NCI-H146 treated with DMSO at 0.1 percent for 48 hours (cell line): Measurements from ENCODE around the gene TMIGD3.

ENCODE experiments used
- DNase-seq: peaks from one replicate; lab custom pipeline; 2025; ENCODE audit not compliant: unreplicated experiment; lab: John Stamatoyannopoulos, UW

Gene TMIGD3

DNA sequence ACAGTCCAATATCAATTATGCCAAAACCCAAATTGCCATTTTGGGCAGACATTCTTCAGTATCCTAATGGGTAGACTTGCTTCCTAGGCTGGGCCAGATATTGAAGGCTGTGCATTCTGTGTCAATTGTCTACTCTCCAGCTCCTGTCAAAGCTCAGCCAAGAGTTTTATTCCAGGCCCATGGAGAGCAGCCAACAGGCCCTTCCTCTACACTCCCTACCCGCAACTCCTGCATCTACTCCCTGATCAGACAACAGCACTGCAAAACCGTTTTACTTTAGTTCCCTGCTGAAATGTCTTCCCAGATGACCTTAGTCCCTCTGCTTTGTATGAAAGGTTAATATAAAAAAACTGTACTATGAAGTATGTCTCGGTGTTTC is 6.6 kb upstream of the TMIGD3 start:
- no peak for DNase-seq

DNA sequence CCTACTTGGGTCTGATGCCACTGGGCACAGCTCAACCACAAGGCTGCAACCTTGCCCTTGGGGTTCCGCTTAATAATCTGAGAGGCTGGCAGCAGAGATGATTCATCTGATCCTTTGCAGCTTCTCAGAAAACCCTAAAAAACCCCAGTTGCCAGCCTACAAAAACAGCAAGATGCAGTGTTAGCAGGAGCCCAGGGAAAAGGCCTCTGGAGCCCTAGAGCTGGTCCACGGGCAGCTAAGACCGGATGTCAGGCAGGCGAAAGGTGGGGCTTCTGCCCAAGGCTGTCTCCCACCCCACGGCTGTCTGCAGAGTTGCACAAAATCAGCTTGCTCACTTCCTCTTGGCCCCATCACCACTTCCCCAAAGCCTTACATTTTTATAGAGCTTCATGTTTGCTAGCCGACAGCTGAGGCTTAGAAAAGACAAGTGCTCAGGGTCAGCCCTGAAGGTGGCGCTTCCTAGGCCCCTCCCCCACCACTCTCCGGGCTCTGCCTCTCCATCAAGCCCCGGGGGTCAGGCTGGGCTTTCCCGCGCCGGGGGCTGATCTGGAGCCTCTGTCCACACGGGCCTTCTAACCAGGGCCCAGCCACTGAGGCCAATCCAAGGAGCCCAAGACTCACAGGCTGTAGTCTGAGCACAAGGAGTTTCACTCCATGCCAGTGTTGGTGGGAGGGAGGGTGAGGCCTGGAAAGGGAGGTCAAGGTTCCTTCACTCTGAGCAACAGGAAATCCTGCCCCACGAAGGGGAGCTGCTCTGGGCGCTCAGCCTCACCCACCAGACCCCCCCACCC is 4.2 kb upstream of the TMIGD3 start:
- peak; percentile 57 for DNase-seq

DNA sequence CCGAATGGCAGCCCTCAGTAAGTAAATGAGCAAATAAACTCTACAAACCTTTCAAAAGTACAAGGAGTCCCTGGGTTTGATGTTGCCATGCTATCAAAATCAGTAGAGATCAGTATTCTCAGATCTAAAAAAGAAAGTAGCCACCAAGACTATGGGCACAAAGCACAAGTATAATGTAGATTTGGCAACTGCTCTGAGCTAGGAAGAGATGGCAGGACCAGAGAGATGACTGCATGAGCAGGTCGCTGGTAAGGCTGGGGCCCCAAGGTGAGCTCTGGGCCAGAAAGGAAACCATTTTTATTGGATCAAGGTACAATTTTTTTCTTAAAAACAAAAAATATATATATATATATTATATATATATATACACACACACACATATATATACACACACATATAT is 3.1 kb upstream of the TMIGD3 start:
- no peak for DNase-seq

DNA sequence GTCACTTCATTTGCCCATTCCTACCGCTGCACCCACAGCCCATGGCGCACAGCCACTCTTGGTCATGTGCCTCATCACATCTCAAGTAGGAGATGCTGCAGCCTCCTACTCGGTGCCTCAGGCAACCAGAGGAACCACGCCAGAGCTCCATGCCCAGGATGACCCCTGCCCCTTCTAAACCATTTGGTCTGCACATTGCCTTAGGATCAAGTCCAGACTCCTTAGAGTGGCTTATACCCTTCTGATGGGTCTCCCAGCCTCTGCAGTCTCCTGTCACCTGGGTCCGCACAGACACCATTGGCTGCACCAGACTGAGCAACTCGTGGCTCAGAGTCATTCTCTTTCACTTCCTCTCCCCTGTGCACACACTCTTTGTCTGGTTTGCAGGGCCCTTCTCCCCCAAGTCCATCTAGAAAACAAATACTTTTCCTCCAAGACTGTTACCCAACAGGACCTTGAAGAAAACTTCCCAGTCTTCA is 2.2 kb upstream of the TMIGD3 start:
- no peak for DNase-seq

DNA sequence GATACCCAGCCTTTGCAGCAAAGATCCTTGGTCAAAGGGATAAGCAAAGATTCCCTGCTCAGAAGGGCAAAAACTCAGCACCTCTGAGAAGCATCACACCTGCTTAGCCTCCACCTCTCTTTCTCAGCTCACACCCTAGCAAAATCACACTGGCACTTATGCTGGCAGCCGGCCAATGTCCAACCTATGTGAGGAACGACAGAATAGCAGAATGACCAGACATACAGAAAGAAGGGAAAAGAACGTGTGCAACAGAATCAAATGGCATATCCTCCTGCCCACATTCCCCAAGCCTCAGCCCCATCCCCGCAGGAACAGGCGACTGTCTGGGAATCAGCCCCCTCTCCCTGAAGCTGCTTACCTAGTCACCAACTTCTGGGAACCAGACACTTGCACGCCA is 664 bp upstream of the TMIGD3 start:
- DNase-seq: no peak

DNA sequence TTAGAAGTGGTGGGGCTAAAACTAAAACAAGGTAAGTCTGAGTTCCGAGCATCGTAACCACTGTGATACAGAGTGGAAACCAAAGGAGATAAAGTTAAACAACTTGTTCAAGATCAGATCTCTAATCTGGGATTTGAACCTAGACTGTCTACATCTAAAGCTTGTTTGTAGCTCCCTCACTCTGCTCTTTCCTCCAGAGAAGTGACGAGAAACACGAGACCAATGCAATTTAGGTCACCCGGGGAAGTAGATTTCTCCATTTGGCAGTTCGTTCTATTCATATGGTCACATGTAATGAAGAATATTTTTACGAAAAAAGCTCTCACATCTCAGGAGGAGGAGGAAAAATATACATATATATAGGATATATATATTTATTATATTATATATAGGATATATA is 1.8 kb downstream of the TMIGD3 start:
- no peak for DNase-seq

DNA sequence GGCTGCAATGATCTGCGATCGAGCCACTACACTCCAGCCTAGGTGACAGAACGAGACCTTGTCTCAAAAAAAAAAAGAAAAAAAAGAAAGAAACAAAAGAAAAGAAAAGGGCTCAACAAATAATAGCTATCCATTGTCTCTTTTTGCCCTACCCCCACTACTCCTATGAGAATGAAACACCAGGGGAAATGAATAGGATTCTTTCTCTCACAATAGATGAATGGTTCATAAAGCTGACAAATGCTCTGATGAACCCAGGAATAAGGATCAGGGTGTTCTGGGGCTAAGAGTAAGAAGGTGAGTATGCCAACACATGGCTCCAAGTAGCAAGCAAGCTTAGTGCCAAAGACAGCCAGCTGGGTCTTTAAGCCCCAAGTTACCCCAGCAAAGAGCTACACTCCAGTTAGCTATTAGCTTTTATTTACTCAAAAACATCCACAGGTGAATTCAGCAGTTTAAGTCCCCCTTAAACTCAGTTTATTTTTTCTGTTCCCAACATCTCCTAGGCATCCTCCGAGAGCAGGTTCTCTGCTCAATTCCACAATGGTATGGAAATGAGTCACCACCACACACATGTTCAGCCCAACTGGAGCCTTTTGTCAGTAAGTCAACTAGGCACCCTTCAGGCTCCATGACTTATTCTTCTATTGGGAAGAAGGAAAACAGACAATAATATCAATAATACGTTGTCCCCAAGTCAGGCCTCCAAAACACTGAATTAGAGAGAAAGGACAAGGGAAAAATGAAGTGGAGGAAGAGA is 4.2 kb downstream of the TMIGD3 start:
- DNase-seq: no peak

DNA sequence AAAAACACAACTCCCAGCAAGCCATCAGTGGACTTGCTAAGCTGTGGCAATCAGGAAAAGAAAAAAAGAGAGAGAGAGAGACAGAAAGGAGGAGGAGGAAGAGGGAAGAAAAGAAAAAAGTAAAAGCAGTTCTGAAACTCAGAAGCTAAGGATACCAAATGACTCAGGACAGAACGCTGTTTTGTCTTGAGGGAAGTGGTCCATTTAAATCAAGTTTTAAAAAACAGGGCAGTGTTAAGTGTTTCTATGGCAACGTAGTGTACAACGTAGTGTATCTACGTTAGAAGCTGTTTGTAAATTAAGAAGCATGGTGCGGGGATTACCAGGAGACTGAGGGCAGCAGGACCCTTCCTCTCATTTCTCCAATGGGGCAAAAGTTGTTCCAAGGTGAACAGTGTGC is 5.8 kb downstream of the TMIGD3 start:
- DNase-seq: no peak

DNA sequence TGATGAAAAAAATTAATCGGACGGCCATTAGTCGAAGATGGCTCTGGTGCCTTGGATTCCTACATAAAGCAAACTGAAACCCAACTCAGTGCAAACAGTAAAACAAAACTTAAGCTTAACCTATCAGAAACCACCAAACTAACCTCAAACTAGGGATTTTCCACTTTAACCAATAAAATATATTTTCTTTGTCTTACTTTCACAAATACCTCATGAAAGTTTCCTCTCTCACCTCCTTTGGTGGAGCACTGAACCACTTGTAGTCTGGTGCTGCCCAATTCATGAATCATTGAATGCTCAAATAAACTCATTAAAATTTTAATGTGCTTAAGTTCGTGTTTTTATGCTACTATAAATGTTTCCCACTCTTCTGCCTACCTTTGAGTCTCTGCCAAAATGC is 7.0 kb downstream of the TMIGD3 start:
- no peak for DNase-seq

DNA sequence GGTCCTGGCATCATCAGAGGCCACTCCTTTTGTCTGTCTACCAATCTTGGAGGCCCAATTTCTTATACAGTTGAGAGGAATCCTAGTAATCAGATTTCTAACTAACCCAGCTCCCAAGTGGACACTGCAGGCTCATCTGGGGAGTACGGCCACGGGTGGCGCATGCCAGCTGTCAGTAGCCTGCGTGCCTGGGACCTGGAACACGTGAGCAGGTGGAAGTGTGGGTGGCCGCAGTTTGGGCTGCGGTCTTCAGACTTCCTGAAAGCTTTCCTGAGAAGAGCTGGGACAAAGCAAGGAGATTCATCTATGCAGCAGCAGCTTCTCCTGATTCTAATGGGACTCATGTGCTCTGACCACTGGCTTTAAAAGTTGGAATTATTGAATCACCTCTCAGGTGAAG is 12.4 kb downstream of the TMIGD3 start:
- no peak for DNase-seq

DNA sequence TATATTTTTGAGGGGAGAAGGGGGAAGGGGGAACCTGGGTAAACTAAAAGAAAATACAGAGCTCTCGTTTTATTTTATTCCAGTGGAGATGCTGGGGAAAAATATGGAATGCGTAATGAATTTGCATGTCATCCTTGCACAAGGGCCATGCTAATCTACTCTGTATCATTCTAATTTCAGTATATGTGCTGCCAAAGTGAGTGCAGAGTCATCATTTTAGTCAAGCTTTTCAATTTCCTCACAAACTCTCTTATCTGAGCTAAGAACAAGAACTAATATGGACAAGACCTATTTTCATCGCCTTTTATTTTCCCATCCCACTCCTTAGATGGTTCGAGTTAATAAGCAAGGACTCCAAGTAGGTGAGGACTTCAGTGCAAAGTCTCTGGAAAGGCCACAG is 13.2 kb downstream of the TMIGD3 start:
- DNase-seq: no peak

DNA sequence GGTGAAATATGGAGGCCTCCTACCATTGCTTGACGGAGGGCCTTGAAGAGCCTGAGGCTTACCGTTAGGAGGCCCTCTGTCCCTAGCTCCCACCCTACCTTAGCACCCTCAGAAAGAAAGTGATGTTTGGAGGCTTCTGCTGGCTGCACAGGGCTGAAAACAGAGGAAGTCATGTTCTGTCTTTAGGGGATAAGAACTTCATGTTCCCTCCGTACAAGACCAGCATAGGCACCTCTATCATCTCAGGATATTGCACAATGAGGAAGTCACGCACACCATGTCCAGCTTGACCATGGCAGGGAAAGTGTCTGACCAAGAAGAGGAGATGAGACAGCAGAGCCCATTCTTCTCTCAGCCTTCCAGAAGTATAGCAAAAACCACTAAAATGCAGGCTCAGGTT is 13.8 kb downstream of the TMIGD3 start:
- no peak for DNase-seq

DNA sequence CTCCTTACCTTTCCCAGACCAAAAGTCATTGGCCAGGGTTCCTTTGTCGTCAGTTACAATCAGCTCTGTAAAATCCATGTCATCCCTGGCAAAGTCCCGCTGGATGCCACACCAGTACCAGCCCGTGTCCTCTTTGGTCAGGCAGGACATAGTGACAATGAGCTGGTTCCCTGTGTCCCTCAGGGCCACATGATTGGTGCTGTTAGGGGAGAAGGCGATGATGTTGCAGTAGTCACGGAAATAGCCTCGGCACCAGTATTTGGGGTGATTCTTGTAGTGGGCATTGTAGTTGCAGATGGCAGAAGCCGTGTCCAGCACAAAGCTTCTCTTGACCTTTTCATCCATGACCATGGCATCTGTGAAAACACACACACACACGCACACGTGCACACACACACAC is 14.8 kb downstream of the TMIGD3 start:
- DNase-seq: no peak

DNA sequence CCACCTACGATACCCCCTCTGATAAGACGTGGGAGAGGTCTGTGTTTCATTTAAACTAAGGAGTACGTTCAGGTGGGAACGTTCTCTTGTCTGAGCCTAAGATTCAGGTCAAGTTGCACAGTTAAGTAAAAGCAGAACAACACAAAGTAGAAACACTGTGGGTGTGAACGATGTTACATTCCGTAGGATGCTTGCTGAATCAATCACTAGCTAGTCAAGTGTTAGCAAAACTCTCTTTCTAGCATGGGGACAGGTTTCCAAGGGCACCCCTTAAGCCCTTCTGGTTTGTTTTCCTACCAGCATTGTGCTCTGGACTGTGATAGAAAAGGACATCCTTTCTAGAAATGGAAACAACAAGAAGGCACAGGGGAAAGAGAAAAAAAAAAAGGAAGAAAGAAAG is 16.3 kb downstream of the TMIGD3 start:
- DNase-seq: no peak

DNA sequence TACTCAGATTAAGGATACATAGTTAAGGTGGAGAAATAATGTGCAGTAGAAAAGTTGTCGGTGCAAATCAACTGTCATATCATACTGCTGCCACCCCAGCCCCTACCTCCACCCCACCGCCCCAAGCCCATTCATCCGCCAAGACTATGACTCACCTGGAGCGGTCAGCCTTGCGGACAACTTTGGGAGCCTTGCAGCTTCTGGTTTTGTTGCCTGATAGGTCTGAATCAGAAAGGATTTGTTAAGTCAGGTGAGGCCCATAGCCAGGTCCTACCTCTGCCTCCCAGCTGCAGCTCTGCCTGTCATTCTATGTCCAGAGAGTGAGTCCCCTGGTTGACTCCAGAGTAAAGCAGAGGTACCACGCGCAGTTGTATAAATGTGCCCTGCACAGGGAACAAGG is 17.0 kb downstream of the TMIGD3 start:
- DNase-seq: no peak

DNA sequence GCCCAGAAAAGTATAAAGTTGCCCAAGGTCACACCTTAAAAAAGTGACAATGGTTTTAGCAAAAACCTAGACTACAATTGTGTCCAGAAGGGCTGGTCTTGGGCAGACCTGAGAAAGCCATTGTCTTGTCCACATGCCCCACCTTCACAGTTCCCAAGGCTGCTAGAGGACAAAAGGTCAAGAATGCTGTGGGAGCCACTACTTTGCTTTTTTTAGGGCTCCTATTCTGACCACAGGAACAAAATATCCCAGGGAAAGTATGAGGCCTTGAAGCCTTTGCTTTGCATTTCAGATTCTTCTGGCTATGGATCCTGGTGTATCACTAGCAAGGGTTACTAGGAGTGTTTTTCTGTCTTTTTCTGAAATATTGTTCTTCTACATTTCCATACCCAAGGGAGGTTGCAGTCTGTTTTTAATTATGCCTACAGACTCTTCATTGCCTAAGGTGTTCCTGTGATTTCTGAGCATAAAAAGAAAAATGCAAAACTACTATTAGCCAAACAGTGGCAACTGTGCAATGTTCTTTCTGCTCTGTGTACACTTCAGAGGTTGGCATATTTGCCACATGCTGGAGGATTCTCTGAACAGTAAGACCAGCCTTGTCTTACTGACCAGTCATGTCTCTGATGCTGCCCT is 18.9 kb downstream of the TMIGD3 start:
- no peak for DNase-seq

DNA sequence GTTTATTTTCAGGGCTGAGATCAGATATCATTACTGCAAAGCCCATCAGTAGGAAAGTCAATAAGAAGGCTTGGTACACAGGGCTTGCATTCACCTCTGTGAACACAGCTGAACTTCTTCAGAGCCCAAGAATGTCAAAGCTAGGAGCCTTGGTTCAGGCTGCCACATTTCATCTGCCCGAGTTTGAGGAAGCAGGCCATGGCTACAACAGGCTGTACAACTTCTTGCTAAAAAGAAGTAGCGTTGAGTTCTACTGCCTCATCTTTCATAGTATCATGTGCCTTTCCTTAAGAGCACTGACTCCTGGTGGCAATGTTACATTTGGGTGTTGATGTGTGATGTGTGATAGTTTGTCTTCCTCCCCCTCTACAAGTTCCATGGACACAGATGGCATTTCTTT is 19.6 kb downstream of the TMIGD3 start:
- no peak for DNase-seq

DNA sequence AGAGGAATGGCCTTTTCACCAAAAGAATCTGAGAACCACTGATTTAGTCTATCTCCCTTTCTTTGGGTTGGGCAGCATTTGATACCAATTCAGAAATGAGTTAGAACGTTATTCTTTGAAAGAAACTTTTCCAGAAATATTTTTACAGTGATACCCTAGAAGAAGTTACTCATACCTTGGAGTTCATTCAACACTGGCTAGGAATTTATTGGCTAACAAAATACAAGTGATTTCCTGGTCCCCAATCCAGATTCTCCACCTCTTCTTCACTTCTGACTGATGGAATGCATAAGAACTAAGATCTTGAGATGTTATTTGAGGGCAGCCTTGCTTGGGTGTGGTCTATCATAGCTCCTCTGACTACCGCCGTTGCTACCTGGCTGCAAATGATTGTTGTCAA is 20.3 kb downstream of the TMIGD3 start:
- no peak for DNase-seq

DNA sequence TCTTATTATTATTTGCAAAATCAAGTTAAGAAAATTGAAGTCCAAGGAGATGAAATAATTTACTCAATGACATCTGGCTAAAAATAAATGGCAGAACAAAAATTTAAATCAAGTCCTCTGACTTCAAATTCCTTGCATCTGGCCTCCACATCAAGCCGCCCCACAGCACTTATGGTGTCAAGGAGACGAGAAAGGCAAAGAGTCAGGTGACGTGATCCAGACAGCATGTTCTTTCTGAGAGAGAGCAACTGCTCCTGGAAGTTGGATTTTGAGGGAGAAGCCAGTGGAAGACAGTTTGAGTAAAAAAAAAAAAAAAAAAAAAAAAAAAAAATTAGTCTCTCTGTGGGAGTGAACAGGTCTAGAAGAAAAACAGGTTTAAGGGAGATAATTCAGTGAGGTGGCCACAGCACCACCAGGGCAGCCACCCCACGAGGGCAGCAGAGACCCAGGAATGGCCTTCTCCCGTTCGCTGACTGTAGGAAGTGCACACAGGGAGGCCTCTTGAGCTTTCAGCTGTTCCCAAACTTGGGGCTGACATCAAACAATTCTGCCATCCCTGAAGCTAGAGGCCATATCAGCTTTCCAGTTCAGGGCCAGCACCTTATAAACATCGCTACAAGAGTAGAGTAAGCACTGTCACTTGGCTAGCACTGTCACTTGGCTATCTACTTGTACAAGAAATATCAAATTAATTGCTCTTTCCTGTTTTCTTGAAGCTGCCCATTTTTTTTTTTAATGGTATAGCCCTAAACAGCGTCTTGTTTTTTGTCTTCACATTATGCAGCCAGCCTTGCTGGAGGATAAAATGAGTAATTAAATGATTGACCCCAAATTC is 21.8 kb downstream of the TMIGD3 start:
- peak; percentile 17 for DNase-seq

DNA sequence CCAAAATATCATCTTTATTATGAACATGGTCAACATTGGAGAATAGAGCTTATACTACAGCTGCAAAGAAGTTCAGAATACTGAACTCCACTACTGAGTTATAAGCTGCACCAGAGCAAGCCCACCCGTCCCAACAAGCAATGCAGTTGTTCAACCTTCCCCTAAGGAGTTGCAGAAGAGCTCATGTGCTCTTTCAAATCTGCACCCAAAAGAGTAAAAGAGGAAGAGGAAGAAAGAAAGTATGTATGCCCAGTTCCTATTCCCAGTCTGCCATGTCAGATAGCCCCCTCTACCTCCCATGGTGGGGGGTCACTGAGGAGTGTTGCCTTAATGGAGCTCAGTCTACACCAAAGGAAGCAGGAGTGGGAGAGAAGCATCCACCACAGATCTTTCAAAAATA is 22.8 kb downstream of the TMIGD3 start:
- no peak for DNase-seq

DNA sequence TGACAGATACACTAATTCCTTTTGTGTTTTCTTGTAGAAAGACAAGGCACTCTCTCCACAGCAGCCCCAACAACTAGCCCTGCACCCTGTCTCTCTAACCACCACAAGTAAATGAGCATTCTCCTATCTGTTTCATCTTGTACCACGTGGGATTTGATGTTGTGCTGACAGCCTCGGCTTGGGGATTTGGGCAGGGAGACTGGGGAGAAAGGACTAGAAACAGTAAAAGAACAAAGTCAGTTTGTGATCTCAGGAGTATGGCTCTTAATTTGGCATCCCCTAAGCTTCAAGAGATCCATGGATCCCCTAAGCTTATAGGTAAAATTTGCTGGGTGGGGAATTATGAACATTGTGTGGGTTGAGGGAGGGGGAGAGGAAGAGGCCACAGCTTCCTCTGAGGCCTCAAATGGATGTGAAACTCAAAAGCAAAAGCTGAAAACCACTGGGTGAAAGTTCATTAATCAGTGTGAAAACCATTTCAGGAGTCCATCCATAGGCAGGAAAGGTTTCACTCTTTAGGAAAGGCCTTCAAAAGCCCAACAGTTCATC is 26.6 kb downstream of the TMIGD3 start:
- DNase-seq: no peak
